Astrocyte (in vitro differentiated cells and primary cell): ENCODE measurements around the gene SRSF3. TPM values are rescaled to one million over a fixed set of nuclear protein-coding genes. Genes with fewer than 3 reads are reported as not detected.
"Not testable (repeated sequence)": the region's sequence is repeated elsewhere in the genome, so short reads cannot be mapped to it uniquely, and the experiment has no call there.

ENCODE experiments used
- DNase-seq: peaks from one replicate; pipeline ENCODE4 v3.0.0-alpha.2; 2010; ENCODE audit warnings: low read depth
- FAIRE-seq: peaks from 2 replicates; lab custom pipeline; 2011; peaks lifted over from hg19 to GRCh38; lab: Jason Lieb, UNC
- H2AFZ ChIP-seq: 2 replicates; pipeline ENCODE4 v1.6.0; 2012; ENCODE audit warnings: low read depth, low read length, inconsistent platforms
- H3K27ac ChIP-seq: 2 replicates; pipeline ENCODE4 v1.5.1; 2011; ENCODE audit warnings: low read depth, low read length, inconsistent platforms
- H3K27me3 ChIP-seq: 2 replicates; pipeline ENCODE4 v1.6.0; 2011; ENCODE audit warnings: low read length, inconsistent platforms; ENCODE audit not compliant: insufficient read depth
- H3K36me3 ChIP-seq: 2 replicates; pipeline ENCODE4 v1.5.1; 2011; ENCODE audit warnings: low read length, inconsistent platforms; ENCODE audit not compliant: insufficient read depth
- H3K4me1 ChIP-seq: 2 replicates; pipeline ENCODE4 v1.5.1; 2011; ENCODE audit warnings: low read length, inconsistent platforms; ENCODE audit not compliant: insufficient read depth
- H3K4me2 ChIP-seq: 2 replicates; pipeline ENCODE4 v1.6.0; 2012; ENCODE audit warnings: low read length, inconsistent platforms
- H3K4me3 ChIP-seq: 2 replicates; pipeline ENCODE4 v1.5.1; 2011; ENCODE audit warnings: low read depth, mild to moderate bottlenecking, low read length, inconsistent platforms; ENCODE audit not compliant: insufficient read depth
- H3K79me2 ChIP-seq: 2 replicates; pipeline ENCODE4 v1.6.0; 2012; ENCODE audit warnings: mild to moderate bottlenecking, low read length, inconsistent platforms; ENCODE audit not compliant: insufficient read depth
- H3K9ac ChIP-seq: 2 replicates; pipeline ENCODE4 v1.6.0; 2012; ENCODE audit warnings: mild to moderate bottlenecking, low read length, inconsistent platforms
- H3K9me3 ChIP-seq: 2 replicates; pipeline ENCODE4 v1.5.1; 2012; ENCODE audit warnings: low read depth, mild to moderate bottlenecking, low read length, inconsistent platforms; ENCODE audit not compliant: insufficient read depth
- H4K20me1 ChIP-seq: 2 replicates; pipeline ENCODE4 v1.6.0; 2012; ENCODE audit warnings: low read length, inconsistent platforms; ENCODE audit not compliant: insufficient read depth
- H3K27ac Mint-ChIP-seq: one replicate; pipeline ENCODE4 v1.8.0; 2021; ENCODE audit warnings: mild to moderate bottlenecking, mixed read lengths; ENCODE audit not compliant: unreplicated experiment
- H3K27me3 Mint-ChIP-seq: one replicate; pipeline ENCODE4 v1.8.0; 2021; ENCODE audit warnings: low read depth, mixed read lengths; ENCODE audit not compliant: unreplicated experiment
- H3K36me3 Mint-ChIP-seq: one replicate; pipeline ENCODE4 v1.8.0; 2021; ENCODE audit warnings: low read depth, mixed read lengths; ENCODE audit not compliant: unreplicated experiment
- H3K4me1 Mint-ChIP-seq: one replicate; pipeline ENCODE4 v1.8.0; 2021; ENCODE audit warnings: low read depth, mixed read lengths; ENCODE audit not compliant: unreplicated experiment
- H3K4me3 Mint-ChIP-seq: one replicate; pipeline ENCODE4 v1.8.0; 2021; ENCODE audit warnings: mild to moderate bottlenecking, moderate library complexity, mixed read lengths; ENCODE audit not compliant: unreplicated experiment
- H3K9me3 Mint-ChIP-seq: one replicate; pipeline ENCODE4 v1.8.0; 2021; ENCODE audit warnings: mild to moderate bottlenecking, mixed read lengths; ENCODE audit not compliant: unreplicated experiment
- CTCF ChIP-seq: IDR thresholded peaks from 2 replicates; pipeline ENCODE4 v1.5.1; 2011; ENCODE audit warnings: low read depth, mild to moderate bottlenecking, inconsistent platforms, low read length, moderate library complexity; ENCODE audit not compliant: insufficient read depth
- EZH2 ChIP-seq: IDR thresholded peaks from 2 replicates; pipeline ENCODE4 v1.6.1; 2012; ENCODE audit warnings: mild to moderate bottlenecking, low read length, inconsistent platforms; ENCODE audit not compliant: insufficient read depth
- total RNA-seq: library from RNA; stranded (reverse); gene quantifications from 2 replicates; pipeline ENCODE4 v1.2.1, GENCODE V29; 2021

The SRSF3 gene
- total RNA-seq, 1 donor from 2014 or later, result 260 TPM

GRCh38 chr6:36572353-36573311 lies 21.5 kb upstream of the SRSF3 start:
- H3K9me3 Mint-ChIP-seq, H3K4me2 ChIP-seq, H3K27ac Mint-ChIP-seq, H3K4me3 ChIP-seq, H3K4me1 ChIP-seq, H3K79me2 ChIP-seq, H3K27me3 Mint-ChIP-seq, H2AFZ ChIP-seq, H3K4me3 Mint-ChIP-seq, FAIRE-seq, H3K9ac ChIP-seq, H3K4me1 Mint-ChIP-seq, H3K36me3 ChIP-seq, H4K20me1 ChIP-seq, H3K36me3 Mint-ChIP-seq, H3K27me3 ChIP-seq, H3K27ac ChIP-seq, H3K9me3 ChIP-seq: not testable (repeated sequence)
- DNase-seq, result peak; percentile 70

- Histone ChIP-seq H3K9ac (no peak overlapping the region), H3K27me3 (no peaks in the 10 kb centered on the region), H3K4me3 (no peak overlapping the region), H4K20me1 (no peaks in the 10 kb centered on the region), H3K27ac (no peak overlapping the region), H3K36me3 (no peaks in the 10 kb centered on the region), H2AFZ (no peak overlapping the region), H3K4me1 (peaks cover 17% of the 10 kb centered on the region), H3K4me2 (no peak overlapping the region), H3K9me3 (no peaks in the 10 kb centered on the region), H3K79me2 (no peaks in the 10 kb centered on the region)
- TF ChIP-seq CTCF (no peak), EZH2 (no peak)
- Mint-ChIP-seq H3K36me3 (no peaks in the 10 kb centered on the region), H3K4me1 (peaks cover 19% of the 10 kb centered on the region), H3K27me3 (no peaks in the 10 kb centered on the region), H3K9me3 (peaks cover 1% of the 10 kb centered on the region), H3K27ac (no peak overlapping the region), H3K4me3 (no peak overlapping the region)
- no peak for FAIRE-seq
- DNase-seq, result no peak
Observed at GRCh38 chr6:36574679-36575078, 19.5 kb upstream of the SRSF3 start.

GRCh38 chr6:36576578-36576977 lies 17.6 kb upstream of the SRSF3 start:
- DNase-seq (no peak), FAIRE-seq (no peak)
- H3K36me3 Mint-ChIP-seq, result no peaks in the 10 kb centered on the region
- Histone ChIP-seq H2AFZ (no peak overlapping the region), H4K20me1 (no peaks in the 10 kb centered on the region), H3K36me3 (no peaks in the 10 kb centered on the region), H3K79me2 (no peaks in the 10 kb centered on the region), H3K4me3 (no peak overlapping the region), H3K27me3 (no peaks in the 10 kb centered on the region), H3K27ac (peak overlapping the region; percentile 47), H3K9ac (peak overlapping the region; percentile 15), H3K4me1 (peaks cover 21% of the 10 kb centered on the region), H3K4me2 (peak overlapping the region; percentile 45), H3K9me3 (no peaks in the 10 kb centered on the region)
- peaks cover 1% of the 10 kb centered on the region for H3K9me3 Mint-ChIP-seq
- H3K27ac Mint-ChIP-seq, result peak overlapping the region; percentile 87
- H3K4me1 Mint-ChIP-seq, result peaks cover 20% of the 10 kb centered on the region
- H3K27me3 Mint-ChIP-seq, result no peaks in the 10 kb centered on the region
- no peak overlapping the region for H3K4me3 Mint-ChIP-seq
- no peak for TF ChIP-seq EZH2
- TF ChIP-seq CTCF, result no peak
